ENCODE measurements around the gene ZZZ3.

GRCh38 chr1:77658271-77658670, 24.2 kb downstream of the ZZZ3 start:
- TF ChIP-seq GATA3 (IDR thresholded peaks at IDR 0.05; ENCODE audit: low read depth, low read length) (no peak), GATA2 (IDR thresholded peaks at IDR 0.05; ENCODE audit: low read depth, low read length) (no peak)

Data from SH-SY5Y (cell line).